AG04449 (cell line): ENCODE data around the gene HLA-DQB1.
"Not testable (repeated sequence)": the region's sequence is repeated elsewhere in the genome, so short reads cannot be mapped to it uniquely, and the experiment has no call there.

Experiments used
- CTCF ChIA-PET: fragments of 350-600 bp; formaldehyde crosslinking; extraction: SDS; loops from one replicate; lab custom pipeline; 2021; ENCODE audit warnings: antibody characterized with exemption; lab: Yijun Ruan, JAX
- POLR2A ChIA-PET: fragments of 400-600, 350-600 bp; formaldehyde crosslinking; extraction: SDS; loops from one replicate; lab custom pipeline; 2020; ENCODE audit warnings: antibody characterized with exemption, inconsistent platforms; lab: Yijun Ruan, JAX
- DNase-seq: peaks from one replicate; pipeline ENCODE4 v3.0.0-alpha.2; 2010; ENCODE audit warnings: low read depth, low spot score
- H3K4me3 ChIP-seq: 2 replicates; pipeline ENCODE4 v1.5.1; 2011; ENCODE audit warnings: low read depth, mild to moderate bottlenecking, control low read depth, low read length
- TF ChIP-seq, protein P1 (sequence below): IDR thresholded peaks from one replicate; pipeline ENCODE4 v1.5.1; 2011; ENCODE audit warnings: mild to moderate bottlenecking, moderate library complexity, low read length, control low read depth, inconsistent platforms; ENCODE audit not compliant: insufficient read depth; ENCODE audit errors: missing control alignments

Gene HLA-DQB1

DNA sequence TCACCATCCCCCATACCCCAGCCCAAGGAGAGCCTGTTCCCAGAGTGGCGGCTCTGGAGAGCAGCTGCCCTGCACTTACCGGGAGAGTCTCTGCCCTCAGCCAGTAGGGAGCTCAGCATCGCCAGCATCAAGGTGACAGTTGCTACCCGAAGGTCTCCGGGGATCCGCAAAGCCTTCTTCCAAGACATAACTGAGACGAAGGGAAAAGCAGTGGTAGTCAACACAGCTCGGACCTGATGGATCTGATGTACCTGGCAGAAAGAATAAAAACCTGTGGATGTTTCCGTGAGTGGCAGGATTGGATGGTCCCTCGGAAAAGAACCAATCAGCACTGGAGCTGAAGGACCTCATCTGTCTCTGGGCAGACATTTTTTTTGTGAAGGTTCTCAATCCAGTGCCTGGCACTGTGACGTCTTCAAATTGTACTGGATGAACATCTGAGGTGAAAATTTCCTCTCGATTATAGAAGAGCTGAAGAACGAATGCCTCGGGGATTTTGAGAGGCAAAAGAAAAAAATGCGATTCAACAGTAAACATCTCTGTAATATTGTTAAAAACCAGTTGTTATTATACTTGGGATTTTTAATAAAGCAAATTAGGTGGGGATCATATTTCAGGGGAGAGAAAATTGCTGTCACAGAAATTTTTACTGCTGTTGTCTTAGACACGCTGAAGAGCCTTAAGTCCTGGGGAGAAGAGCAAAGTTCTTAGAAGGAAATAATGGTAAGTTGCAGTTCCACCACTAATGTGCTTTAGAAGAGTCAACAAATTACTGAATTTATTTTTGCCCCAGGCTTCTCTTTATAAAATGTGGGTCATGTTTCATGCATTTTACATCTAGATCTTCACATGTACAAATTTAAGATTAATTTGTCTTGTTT is at the start of gene HLA-DQB1:
TSS of gene HLA-DQB1 (minus strand) at position 238 of the 881 bp plus-strand sequence. CDS start at position 188, 50 bp downstream.
- POLR2A ChIA-PET: no interaction called here

DNA sequence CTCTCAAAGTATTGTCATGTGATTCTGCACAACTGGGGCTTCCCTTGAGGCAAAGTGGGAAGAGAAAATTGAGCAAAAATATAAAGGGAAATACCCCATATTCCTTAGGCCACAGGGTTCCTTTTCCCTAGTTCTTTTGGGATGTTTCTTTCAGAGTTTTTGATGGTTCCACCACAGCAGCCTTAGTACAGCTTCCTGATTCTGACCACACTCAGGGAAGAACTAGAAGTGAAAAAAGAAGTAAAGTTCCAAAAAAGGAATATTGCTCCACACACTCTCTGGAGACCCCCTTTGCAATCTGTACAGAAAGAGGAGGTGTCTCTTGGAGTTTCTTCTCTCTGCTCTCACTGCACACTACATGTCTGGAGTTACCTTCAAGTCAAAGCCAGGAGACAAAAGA is 46.8 kb upstream of the HLA-DQB1 start:
- CTCF ChIA-PET: interaction anchor here (1.5 kb wide), 1 partner anchor 12 kb away, joined by 10 read pairs; no protein-coding TSS in a partner anchor
- POLR2A ChIA-PET: no interaction called here

More for the DNA sequence above, at the start of gene HLA-DQB1:
- CTCF ChIA-PET: no interaction called here
- DNase-seq: no peak
- no peak within 1 kb of the TSS for H3K4me3 ChIP-seq
- TF ChIP-seq, protein P1, sequence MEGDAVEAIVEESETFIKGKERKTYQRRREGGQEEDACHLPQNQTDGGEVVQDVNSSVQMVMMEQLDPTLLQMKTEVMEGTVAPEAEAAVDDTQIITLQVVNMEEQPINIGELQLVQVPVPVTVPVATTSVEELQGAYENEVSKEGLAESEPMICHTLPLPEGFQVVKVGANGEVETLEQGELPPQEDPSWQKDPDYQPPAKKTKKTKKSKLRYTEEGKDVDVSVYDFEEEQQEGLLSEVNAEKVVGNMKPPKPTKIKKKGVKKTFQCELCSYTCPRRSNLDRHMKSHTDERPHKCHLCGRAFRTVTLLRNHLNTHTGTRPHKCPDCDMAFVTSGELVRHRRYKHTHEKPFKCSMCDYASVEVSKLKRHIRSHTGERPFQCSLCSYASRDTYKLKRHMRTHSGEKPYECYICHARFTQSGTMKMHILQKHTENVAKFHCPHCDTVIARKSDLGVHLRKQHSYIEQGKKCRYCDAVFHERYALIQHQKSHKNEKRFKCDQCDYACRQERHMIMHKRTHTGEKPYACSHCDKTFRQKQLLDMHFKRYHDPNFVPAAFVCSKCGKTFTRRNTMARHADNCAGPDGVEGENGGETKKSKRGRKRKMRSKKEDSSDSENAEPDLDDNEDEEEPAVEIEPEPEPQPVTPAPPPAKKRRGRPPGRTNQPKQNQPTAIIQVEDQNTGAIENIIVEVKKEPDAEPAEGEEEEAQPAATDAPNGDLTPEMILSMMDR: no peak

DNA sequence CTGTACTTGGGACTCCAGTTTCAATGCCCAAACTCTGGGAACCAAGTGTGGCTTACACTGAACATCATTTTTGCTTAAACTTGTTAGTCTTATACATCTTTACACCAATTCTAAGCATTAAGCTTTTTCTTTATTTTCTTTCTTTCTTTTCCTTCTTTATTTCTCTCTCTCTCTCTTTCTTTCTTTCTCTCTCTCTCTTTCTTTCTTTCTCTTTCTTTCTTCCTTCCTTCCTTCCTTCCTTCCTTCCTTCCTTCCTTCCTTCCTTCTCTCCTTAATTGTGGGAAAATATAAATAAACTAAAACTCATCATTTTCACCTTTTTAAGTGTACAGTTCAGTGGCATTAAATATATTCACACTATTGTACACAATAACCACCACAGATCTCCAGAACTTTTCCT is 43.2 kb upstream of the HLA-DQB1 start:
- no peak overlapping the region for H3K4me3 ChIP-seq
- ChIA-PET POLR2A (no interaction called here), CTCF (no interaction called here)
- TF ChIP-seq, protein P1: no peak
- DNase-seq: no peak

More for the DNA sequence above, 46.8 kb upstream of the HLA-DQB1 start:
- DNase-seq: no peak
- no peak overlapping the region for H3K4me3 ChIP-seq
- TF ChIP-seq, protein P1: no peak

DNA sequence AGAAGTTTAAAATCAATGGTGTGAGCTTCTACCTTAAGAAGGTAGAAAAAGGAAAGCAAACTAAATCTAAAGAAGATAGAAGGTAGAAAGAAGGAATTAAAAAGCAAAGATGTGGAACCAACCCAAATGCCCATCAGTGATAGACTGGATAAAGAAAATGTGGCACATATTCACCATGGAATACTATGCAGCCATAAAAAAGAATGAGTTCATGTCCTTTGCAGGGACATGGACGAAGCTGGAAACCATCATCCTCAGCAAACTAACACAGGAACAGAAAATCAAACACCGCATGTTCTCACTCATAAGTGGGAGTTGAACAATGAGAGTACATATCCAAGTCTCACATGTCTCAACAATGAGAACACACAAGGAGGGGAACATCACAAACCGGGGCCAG is 38.7 kb upstream of the HLA-DQB1 start:
- DNase-seq, H3K4me3 ChIP-seq, POLR2A ChIA-PET: not testable (repeated sequence)
- CTCF ChIA-PET: interaction anchor here (1.0 to 2.7 kb wide), 2 partner anchors 163 to 292 kb away, joined by 4 to 8 read pairs; no protein-coding TSS in a partner anchor

DNA sequence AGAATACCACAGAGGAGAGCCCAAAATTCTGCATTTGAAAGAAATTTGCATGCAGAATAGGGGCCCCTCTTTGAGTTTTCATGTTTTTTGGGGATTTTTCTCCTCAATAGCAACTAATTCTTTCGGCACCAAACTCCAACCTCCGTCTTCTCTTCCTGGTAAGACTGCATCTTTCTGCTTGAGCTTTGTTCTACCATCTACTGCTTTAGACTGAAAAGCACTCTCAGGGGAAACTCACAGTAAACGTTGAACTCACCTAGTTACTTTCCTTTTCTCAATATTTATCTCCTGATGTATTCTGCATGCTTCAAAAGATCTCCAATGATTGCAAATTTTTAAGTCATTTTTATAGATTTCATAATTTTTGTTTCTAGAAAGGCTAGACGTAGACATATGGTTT is 36.9 kb upstream of the HLA-DQB1 start:
- ChIA-PET POLR2A (no interaction called here), CTCF (interaction anchor here (0.5 to 5.5 kb wide), 6 partner anchors 82 to 458 kb away, joined by 3 to 95 read pairs (median 3); partner anchors contain the start of gene TAP2)
- TF ChIP-seq, protein P1: no peak
- DNase-seq: no peak
- H3K4me3 ChIP-seq: no peak overlapping the region

DNA sequence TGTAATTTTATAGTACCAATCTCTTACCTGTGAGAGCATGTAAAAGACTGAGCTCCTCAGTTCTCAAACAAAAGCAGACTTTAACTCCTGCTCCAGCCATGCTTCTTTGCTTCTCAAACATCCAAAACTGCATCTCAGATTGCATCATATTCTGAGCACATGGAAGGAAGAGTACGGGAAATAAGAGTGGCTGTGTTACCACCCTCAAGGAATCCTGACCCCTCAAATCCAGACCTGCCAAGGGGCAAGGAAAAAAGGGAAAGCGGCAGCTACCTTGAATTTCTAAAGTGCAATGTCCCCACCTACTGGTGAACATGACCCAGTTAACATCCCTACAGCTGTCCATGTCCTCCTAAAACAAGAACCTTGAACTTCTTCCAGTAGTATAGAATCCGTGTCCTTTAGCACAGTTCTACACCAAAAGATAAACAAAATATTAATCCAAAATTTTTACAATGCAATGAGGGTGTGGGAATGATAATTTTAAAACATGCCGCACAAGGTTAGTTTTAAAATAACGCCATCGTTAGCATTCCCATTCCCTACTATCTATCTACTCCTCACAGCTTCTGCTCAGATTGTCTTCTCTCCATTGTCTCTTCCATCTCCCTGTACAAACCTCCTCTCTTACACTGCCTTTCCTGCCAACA is 34.1 kb upstream of the HLA-DQB1 start:
- CTCF ChIA-PET: interaction anchor here (0.7 to 5.5 kb wide), 17 partner anchors 9 to 954 kb away, joined by 3 to 95 read pairs (median 4); partner anchors contain the start of gene TAP1

More for the DNA sequence above, 34.1 kb upstream of the HLA-DQB1 start:
- H3K4me3 ChIP-seq: no peak overlapping the region
- TF ChIP-seq, protein P1: peak; percentile 57
- no peak for DNase-seq
- POLR2A ChIA-PET: no interaction called here
